RWPE2 (cell line): ENCODE measurements around the gene TCEA2.
A peak's percentile ranks its signal among the peaks of the same experiment; 100 is the strongest.

Experiments
- ATAC-seq: fragments of 200-7000 bp; cut with Tn5 transposase; 3 replicates; pipeline ENCODE4 v1.9.1; 2021; ENCODE audit warnings: low read depth
- DNase-seq: peaks from one replicate; pipeline ENCODE4 v3.0.0-alpha.2; 2020; ENCODE audit warnings: low spot score
- H3K27ac ChIP-seq: fragments of 450-650 bp; 2 replicates; pipeline ENCODE4 v1.5.1; 2017; ENCODE audit warnings: mild to moderate bottlenecking; ENCODE audit not compliant: poor library complexity, severe bottlenecking
- H3K27me3 ChIP-seq: fragments of 250-450 bp; sonication (Bioruptor Pico); 2 replicates; pipeline ENCODE4 v1.5.1; 2021; ENCODE audit warnings: mild to moderate bottlenecking, moderate library complexity; ENCODE audit not compliant: insufficient read depth, poor library complexity, severe bottlenecking
- H3K36me3 ChIP-seq: fragments of 250-450 bp; sonication (Bioruptor Pico); 2 replicates; pipeline ENCODE4 v1.5.1; 2020; ENCODE audit warnings: low read depth, mild to moderate bottlenecking, moderate library complexity
- H3K4me1 ChIP-seq: fragments of 250-450 bp; sonication (Bioruptor Pico); 2 replicates; pipeline ENCODE4 v1.5.1; 2021; ENCODE audit warnings: mild to moderate bottlenecking, moderate library complexity; ENCODE audit not compliant: insufficient read depth, poor library complexity, severe bottlenecking
- H3K4me3 ChIP-seq: fragments of 250-450 bp; sonication (Bioruptor Pico); 2 replicates; pipeline ENCODE4 v1.5.1; 2021; ENCODE audit warnings: mild to moderate bottlenecking, moderate library complexity; ENCODE audit not compliant: severe bottlenecking
- H3K9me3 ChIP-seq: fragments of 250-450 bp; sonication (Bioruptor Pico); 2 replicates; pipeline ENCODE4 v1.5.1; 2021; ENCODE audit warnings: mild to moderate bottlenecking, moderate library complexity; ENCODE audit not compliant: severe bottlenecking
- TF ChIP-seq, protein P1 (sequence below): fragments of 450-650 bp; IDR thresholded peaks from one replicate; pipeline ENCODE4 v1.5.1; 2017; ENCODE audit warnings: mild to moderate bottlenecking, moderate library complexity; ENCODE audit not compliant: poor library complexity, severe bottlenecking

TCEA2 gene

DNA sequence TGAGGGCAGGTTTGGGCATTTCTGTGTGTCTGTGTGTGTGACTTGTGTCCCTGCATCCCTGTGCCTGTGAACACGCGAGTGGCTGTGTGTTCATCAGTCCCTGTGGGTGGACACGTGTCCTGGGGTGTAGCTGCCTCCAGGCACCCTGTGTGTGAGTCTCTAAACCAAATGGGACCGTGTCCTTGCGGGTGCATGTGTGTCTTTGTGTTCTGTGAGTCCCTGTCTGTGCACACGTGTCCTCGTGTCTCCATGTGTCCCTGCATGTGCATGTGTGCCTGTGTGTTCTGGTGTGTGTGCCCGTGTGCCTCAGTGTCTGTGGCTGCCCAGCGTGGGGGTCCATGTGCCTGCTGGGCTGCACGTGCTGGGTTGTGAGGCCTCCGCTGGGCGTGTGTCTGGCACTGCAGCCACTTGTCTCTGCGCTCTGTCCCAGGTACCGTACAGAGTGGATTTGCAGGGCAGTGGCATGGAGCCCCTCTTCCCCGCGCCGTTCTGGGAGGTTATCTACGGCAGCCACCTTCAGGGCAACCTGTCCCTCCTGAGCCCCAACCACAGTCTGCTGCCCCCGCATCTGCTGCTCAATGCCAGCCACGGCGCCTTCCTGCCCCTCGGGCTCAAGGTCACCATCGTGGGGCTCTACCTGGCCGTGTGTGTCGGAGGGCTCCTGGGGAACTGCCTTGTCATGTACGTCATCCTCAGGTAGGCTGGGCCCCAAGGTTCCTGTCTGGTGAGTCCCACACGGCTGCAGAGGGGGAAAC, 29.4 kb downstream of the TCEA2 start:
- no peaks in the 10 kb centered on the region for H3K9me3 ChIP-seq
- no peak for DNase-seq
- H3K27ac ChIP-seq = no peak overlapping the region
- TF ChIP-seq, protein P1, sequence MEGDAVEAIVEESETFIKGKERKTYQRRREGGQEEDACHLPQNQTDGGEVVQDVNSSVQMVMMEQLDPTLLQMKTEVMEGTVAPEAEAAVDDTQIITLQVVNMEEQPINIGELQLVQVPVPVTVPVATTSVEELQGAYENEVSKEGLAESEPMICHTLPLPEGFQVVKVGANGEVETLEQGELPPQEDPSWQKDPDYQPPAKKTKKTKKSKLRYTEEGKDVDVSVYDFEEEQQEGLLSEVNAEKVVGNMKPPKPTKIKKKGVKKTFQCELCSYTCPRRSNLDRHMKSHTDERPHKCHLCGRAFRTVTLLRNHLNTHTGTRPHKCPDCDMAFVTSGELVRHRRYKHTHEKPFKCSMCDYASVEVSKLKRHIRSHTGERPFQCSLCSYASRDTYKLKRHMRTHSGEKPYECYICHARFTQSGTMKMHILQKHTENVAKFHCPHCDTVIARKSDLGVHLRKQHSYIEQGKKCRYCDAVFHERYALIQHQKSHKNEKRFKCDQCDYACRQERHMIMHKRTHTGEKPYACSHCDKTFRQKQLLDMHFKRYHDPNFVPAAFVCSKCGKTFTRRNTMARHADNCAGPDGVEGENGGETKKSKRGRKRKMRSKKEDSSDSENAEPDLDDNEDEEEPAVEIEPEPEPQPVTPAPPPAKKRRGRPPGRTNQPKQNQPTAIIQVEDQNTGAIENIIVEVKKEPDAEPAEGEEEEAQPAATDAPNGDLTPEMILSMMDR = no peak
- no peaks in the 10 kb centered on the region for H3K36me3 ChIP-seq
- peak; percentile 41; the same call in 2 of the 3 replicates for ATAC-seq
- H3K4me3 ChIP-seq = no peak overlapping the region
- no peaks in the 10 kb centered on the region for H3K4me1 ChIP-seq
- H3K27me3 ChIP-seq = no peaks in the 10 kb centered on the region

DNA sequence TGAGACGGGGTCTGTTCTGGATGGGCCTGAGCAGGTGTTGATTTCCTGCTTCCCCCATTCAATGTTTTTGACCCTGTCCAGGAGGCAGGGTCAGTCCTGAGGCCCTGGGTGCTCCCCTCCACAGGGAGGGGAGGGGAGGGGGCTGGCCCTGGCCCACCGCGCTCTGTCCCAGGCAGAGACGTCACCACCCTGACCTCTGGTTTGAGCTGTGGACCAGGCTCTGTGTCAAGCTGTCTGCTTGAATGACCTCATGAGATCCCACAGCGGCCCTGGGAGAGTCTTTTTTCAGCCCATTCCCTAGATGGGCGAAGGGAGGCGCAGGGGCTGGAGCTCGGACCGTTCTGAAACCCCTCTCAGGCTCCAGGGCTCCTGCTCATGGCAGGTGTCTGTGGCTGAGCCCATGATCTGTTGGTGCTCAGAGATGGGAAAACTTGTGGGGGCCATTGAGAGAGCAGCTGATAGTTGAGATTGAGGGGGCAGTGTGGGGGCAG, 30.1 kb downstream of the TCEA2 start:
- H3K4me1 ChIP-seq = no peaks in the 10 kb centered on the region
- no peaks in the 10 kb centered on the region for H3K36me3 ChIP-seq
- DNase-seq = no peak
- TF ChIP-seq, protein P1 = no peak
- no peaks in the 10 kb centered on the region for H3K27me3 ChIP-seq
- H3K4me3 ChIP-seq = no peak overlapping the region
- no peak; the same call in 2 of the 3 replicates for ATAC-seq
- H3K9me3 ChIP-seq = no peaks in the 10 kb centered on the region
- H3K27ac ChIP-seq = no peak overlapping the region

GRCh38 chr20:64095455-64095854, 32.5 kb downstream of the TCEA2 start:
- DNase-seq = no peak
- ATAC-seq = no peak
- Histone ChIP-seq H3K4me1 (no peaks in the 10 kb centered on the region), H3K36me3 (no peaks in the 10 kb centered on the region), H3K9me3 (no peaks in the 10 kb centered on the region), H3K27me3 (peaks cover 6% of the 10 kb centered on the region), H3K4me3 (no peak overlapping the region), H3K27ac (no peak overlapping the region)
- TF ChIP-seq, protein P1 = no peak

DNA sequence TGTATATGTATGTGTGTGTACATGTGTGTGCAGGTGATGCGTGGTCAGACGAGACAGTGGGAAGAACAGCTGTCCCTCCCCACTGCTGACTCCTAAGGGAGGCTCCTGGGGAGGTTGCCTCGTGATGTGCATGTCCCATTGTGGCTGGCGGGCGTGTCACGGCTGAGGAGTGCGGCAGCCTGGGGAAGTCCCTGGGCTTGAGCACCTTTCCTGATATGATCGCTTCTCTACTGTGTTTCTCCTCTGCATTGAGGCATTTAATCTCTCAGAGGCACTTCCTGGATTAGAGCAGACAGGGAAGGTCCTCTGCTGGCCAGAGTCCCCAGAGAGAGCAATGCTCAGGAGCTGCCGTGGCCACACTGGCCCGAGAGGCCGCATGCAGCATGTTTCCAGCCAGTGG, 32.9 kb downstream of the TCEA2 start:
- no peak for ATAC-seq
- TF ChIP-seq, protein P1 = no peak

GRCh38 chr20:64096535-64096934, 33.5 kb downstream of the TCEA2 start:
- DNase-seq = no peak
- ATAC-seq = no peak
- H3K27me3 ChIP-seq = peaks cover 17% of the 10 kb centered on the region

More for the DNA sequence above, 32.9 kb downstream of the TCEA2 start:
- Histone ChIP-seq H3K27ac (no peak overlapping the region), H3K4me3 (no peak overlapping the region), H3K4me1 (no peaks in the 10 kb centered on the region), H3K27me3 (peaks cover 11% of the 10 kb centered on the region), H3K36me3 (no peaks in the 10 kb centered on the region), H3K9me3 (no peaks in the 10 kb centered on the region)
- no peak for DNase-seq

More at GRCh38 chr20:64096535-64096934, 33.5 kb downstream of the TCEA2 start:
- Histone ChIP-seq H3K4me1 (no peaks in the 10 kb centered on the region), H3K4me3 (no peak overlapping the region), H3K9me3 (no peaks in the 10 kb centered on the region), H3K27ac (no peak overlapping the region), H3K36me3 (no peaks in the 10 kb centered on the region)
- TF ChIP-seq, protein P1 = no peak
